Peyer's patch (tissue), 4 donors: ENCODE measurements around the gene PLD2. TPM values are rescaled to one million over a fixed set of nuclear protein-coding genes. Genes with fewer than 3 reads are reported as not detected.

Experiments used
- DNase-seq, 3 donors: peaks; one replicate each; pipeline ENCODE4 v3.0.0-alpha.2; 2017 to 2019
- H3K27ac ChIP-seq, 4 donors: fragments of 200-600 bp; sonication (generic); one replicate each; pipeline ENCODE4 v1.5.1; 2016 to 2019
- H3K27me3 ChIP-seq, 2 donors: fragments of 200-600 bp; sonication (generic); one replicate each; pipeline ENCODE4 v1.5.1; 2019
- H3K36me3 ChIP-seq, 3 donors: fragments of 200-600 bp; sonication (generic); one replicate each; pipeline ENCODE4 v1.5.1; 2016 to 2019
- H3K4me1 ChIP-seq, 4 donors: fragments of 200-600 bp; sonication (generic); one replicate each; pipeline ENCODE4 v1.5.1; 2016 to 2019
- H3K4me3 ChIP-seq, 4 donors: fragments of 200-600 bp; sonication (generic); 1 replicate in 3 of 4; 2 replicates in 1 of 4; pipeline ENCODE4 v1.5.1; 2016 to 2019; ENCODE audit warnings: mild to moderate bottlenecking in 1 of 4
- H3K9me3 ChIP-seq, 4 donors: fragments of 200-600 bp; sonication (generic); one replicate each; pipeline ENCODE4 v1.5.1; 2016 to 2019; ENCODE audit warnings: mild to moderate bottlenecking in 1 of 4
- POLR2A ChIP-seq, 2 donors: fragments of 450-650 bp; IDR thresholded peaks; one replicate each; pipeline ENCODE4 v1.5.1; 2017; ENCODE audit warnings: antibody characterized with exemption in 2 of 2, mild to moderate bottlenecking in 2 of 2, moderate library complexity in 2 of 2
- total RNA-seq, 4 donors: library from RNA; depleted of rRNA; stranded (reverse); fragments of >200 nt; gene quantifications; one replicate each; pipeline ENCODE4 v1.1.0, GENCODE V29; 2016
- TF ChIP-seq, protein P1 (sequence below), 6 experiments: fragments of 450-650 bp in 4 of 6; fragments of 200-600 bp in 2 of 6; sonication (generic) in 1 of 6; IDR thresholded peaks; one replicate each; pipeline ENCODE4 v1.5.1; 2017 to 2019; ENCODE audit warnings: antibody characterized with exemption in 6 of 6, mild to moderate bottlenecking in 3 of 6, moderate library complexity in 1 of 6

PLD2 gene
- total RNA-seq, 4 donors from 2014 or later: 14.4 to 33.8 (median 26.6) TPM

DNA sequence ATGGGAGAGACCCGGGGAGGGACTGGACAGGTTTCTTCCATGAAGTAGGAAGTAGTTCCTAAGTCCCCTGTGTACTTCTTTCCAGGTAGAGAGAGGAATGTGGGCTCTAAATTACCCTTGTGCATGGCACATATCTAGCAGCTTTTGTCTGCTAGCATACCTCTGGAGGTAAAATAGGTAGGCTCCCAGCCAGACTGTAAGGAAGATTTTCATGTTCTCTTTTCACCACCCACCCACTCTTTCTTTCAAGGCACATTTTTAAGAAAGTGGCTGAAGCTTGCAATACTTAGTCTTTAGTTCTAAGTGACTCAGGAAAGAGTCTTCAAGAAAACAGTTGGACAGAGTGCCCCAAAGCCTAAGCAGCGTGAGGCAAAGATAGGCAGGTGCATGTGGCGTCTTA, 35.4 kb downstream of the PLD2 start:
- Histone ChIP-seq H3K9me3 (no peaks in the 10 kb centered on the region), H3K36me3 (peaks cover 0 to 5% (median 0%) of the 10 kb centered on the region in 3 donors), H3K4me1 (peaks cover 0 to 25% (median 0%) of the 10 kb centered on the region in 4 donors), H3K4me3 (no peak overlapping the region), H3K27ac (no peak overlapping the region), H3K27me3 (no peaks in the 10 kb centered on the region)
- DNase-seq: no peak
- no peak for TF ChIP-seq POLR2A (IDR thresholded peaks at IDR 0.05)
- TF ChIP-seq, protein P1, sequence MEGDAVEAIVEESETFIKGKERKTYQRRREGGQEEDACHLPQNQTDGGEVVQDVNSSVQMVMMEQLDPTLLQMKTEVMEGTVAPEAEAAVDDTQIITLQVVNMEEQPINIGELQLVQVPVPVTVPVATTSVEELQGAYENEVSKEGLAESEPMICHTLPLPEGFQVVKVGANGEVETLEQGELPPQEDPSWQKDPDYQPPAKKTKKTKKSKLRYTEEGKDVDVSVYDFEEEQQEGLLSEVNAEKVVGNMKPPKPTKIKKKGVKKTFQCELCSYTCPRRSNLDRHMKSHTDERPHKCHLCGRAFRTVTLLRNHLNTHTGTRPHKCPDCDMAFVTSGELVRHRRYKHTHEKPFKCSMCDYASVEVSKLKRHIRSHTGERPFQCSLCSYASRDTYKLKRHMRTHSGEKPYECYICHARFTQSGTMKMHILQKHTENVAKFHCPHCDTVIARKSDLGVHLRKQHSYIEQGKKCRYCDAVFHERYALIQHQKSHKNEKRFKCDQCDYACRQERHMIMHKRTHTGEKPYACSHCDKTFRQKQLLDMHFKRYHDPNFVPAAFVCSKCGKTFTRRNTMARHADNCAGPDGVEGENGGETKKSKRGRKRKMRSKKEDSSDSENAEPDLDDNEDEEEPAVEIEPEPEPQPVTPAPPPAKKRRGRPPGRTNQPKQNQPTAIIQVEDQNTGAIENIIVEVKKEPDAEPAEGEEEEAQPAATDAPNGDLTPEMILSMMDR (IDR thresholded peaks at IDR 0.05): no peak

DNA sequence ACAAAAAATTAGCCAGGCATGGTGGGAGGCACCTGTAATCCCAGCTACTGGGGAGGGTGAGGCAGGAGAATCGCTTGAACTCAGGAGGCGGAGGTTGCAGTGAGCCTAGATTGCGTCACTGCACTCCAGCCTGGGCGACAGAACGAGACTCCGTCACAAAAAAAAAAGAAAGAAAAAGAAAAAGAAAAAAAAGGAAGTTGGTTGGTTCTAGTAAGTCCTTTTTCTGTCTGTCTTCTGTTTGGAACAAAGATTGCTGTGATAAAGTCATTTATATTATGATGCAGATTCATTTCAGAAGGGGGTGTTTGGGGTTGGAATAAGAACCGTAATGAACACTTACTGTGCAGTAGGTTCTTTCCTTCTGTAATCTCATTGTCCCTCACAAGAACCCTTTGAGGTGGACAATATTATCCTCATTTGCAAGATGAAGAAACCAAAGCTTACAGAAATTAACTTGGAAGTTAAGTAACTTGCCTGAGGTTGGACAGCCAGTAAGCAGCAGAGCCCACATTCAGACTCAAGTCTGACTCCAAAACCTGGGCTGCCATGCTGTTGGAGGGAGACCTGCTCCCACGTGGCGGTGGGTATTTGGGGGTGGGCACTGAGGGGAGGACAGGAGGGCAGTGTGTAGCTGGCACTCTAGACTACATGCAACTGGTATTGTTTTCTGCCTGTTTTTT, 36.5 kb downstream of the PLD2 start:
- H3K4me3 ChIP-seq: no peak overlapping the region
- H3K27ac ChIP-seq: no peak overlapping the region
- no peaks in the 10 kb centered on the region for H3K9me3 ChIP-seq
- H3K36me3 ChIP-seq: no peaks in the 10 kb centered on the region
- no peaks in the 10 kb centered on the region for H3K27me3 ChIP-seq
- TF ChIP-seq, protein P1 (IDR thresholded peaks at IDR 0.05): no peak
- TF ChIP-seq POLR2A (IDR thresholded peaks at IDR 0.05): no peak
- DNase-seq: no peak
- H3K4me1 ChIP-seq: peaks cover 0 to 18% (median 0%) of the 10 kb centered on the region in 4 donors

DNA sequence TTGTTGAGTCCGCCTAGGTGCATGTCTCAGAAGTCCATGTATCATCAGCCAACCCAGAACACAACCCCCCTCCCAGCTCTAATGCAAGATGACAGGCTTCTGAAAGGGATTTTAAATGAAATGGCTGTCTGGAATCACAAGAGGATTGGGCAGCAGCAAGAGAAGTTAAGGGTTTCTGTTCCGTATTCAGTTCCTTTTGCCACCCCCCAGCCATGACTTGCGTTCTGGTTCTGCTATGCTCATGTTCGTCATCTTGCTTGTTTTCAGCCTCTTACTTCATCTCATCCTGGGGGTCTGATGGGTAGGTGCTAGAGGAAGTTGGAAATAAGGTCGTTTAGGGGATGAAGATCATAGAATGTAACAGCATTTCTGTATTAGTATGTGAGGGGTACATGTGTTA, 38.2 kb downstream of the PLD2 start:
- H3K4me3 ChIP-seq: no peak overlapping the region
- no peak overlapping the region for H3K27ac ChIP-seq
- no peaks in the 10 kb centered on the region for H3K36me3 ChIP-seq
- H3K27me3 ChIP-seq: no peaks in the 10 kb centered on the region
- no peak for DNase-seq
- TF ChIP-seq, protein P1 (IDR thresholded peaks at IDR 0.05): no peak
- TF ChIP-seq POLR2A (IDR thresholded peaks at IDR 0.05): no peak
- H3K4me1 ChIP-seq: peaks cover 0 to 25% (median 0%) of the 10 kb centered on the region in 4 donors
- no peaks in the 10 kb centered on the region for H3K9me3 ChIP-seq

DNA sequence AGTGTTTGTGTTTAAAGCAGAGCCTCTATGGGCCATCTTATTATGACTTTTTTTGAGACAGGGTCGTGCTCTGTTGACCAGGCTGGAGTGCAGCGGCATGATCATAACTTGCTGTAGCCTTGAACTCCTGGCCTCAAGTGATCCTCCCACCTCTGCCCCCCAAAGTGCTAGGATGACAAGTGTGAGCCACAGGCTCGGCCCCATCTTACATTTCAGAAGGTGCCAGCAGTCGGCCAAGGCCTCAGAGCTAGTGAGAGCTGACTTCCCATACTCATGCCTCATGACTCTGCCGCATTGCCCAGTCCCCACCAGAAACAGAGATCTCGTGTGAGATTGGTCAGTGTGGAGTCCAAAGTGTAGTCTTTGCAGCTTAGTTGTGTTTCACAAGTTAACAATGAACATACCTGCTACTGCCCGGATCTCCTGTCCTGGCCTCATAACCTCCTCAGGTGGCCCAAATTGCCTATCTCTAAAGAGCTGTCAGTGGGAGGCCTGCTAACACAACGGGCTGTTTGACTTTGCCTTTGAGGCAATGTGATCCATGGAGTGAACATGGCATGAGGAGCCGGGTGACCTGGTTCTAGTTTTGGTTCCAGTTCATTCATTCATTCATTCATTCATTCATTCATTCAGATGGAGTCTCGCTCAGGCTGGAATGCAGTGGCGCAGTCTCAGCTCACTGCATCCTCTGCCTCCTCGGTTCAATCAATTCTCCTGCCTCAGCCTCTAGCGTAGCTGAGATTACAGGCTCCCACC, 39.9 kb downstream of the PLD2 start:
- Histone ChIP-seq H3K27me3 (no peaks in the 10 kb centered on the region), H3K9me3 (no peaks in the 10 kb centered on the region), H3K36me3 (no peaks in the 10 kb centered on the region), H3K4me1 (peaks cover 0 to 32% (median 0%) of the 10 kb centered on the region in 4 donors), H3K4me3 (no peak overlapping the region), H3K27ac (no peak overlapping the region)
- no peak for TF ChIP-seq POLR2A (IDR thresholded peaks at IDR 0.05)
- TF ChIP-seq, protein P1 (IDR thresholded peaks at IDR 0.05): no peak
- DNase-seq: no peak

DNA sequence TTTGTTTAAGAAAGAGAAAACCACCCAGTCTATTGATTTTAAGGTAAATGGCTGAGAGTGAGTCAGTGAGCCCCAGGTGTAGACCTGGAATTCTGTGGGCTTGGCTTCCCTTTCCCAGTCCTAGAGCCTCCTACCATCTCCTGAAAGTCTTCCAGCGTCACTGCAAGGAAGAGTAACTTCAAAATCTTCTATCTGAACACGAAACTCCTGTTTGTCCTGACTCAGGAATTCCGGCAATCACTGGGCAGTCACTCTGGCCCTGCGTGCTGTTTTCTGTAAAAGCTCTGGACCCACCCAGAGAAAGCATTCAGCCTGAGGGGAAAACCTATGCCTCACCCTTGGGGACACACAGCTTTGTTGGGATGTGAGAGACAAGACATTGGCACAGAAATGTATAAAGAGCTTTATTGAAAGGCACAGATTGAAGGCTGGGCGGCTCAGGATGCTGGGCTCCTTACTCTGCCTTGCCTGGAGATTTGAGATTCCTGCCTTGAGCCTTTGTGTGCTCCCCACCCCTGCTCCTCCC, 42.1 kb downstream of the PLD2 start:
- Histone ChIP-seq H3K9me3 (no peaks in the 10 kb centered on the region), H3K36me3 (peaks cover 0 to under 1% (median 0%) of the 10 kb centered on the region in 3 donors), H3K4me3 (no peak overlapping the region), H3K4me1 (peaks cover 0 to 39% (median 0%) of the 10 kb centered on the region in 4 donors), H3K27ac (peak overlapping the region in 1 of 4 donors; percentile 77), H3K27me3 (no peaks in the 10 kb centered on the region)
- no peak for TF ChIP-seq POLR2A (IDR thresholded peaks at IDR 0.05)
- TF ChIP-seq, protein P1 (IDR thresholded peaks at IDR 0.05): no peak
- no peak for DNase-seq
